Spleen (tissue), 11 donors: ENCODE data around the gene TNS2. TPM values are rescaled to one million over a fixed set of nuclear protein-coding genes. Genes with fewer than 3 reads are reported as not detected.
A peak's percentile ranks its signal among the peaks of the same experiment; 100 is the strongest.

Experiments used
- DNase-seq: peaks from one replicate; pipeline ENCODE4 v3.0.0-alpha.2; 2020
- H3K27ac ChIP-seq, 8 donors: fragments of 200-600 bp; sonication (generic) in 7 of 8; 1 replicate in 4 of 8; 2 replicates in 4 of 8; pipeline versions ENCODE4 v1.5.0 to v1.8.0; 2016 to 2021; ENCODE audit warnings: inconsistent platforms in 4 of 8, mild to moderate bottlenecking in 4 of 8, moderate library complexity in 1 of 8
- H3K27me3 ChIP-seq, 7 donors: fragments of 200-600 bp; sonication (generic) in 6 of 7; replicated peaks in 1 of 7; 1 replicate in 4 of 7; 2 replicates in 3 of 7; pipeline versions ENCODE4 v1.5.0 to v1.8.0; 2016 to 2021; ENCODE audit warnings: inconsistent platforms in 3 of 7, mild to moderate bottlenecking in 1 of 7
- H3K36me3 ChIP-seq, 6 donors: fragments of 200-600 bp; sonication (generic) in 5 of 6; 1 replicate in 4 of 6; 2 replicates in 2 of 6; pipeline versions ENCODE4 v1.5.0 to v1.8.0; 2016 to 2021; ENCODE audit warnings: inconsistent platforms in 2 of 6
- H3K4me1 ChIP-seq, 6 donors: fragments of 200-600 bp; sonication (generic) in 5 of 6; 1 replicate in 3 of 6; 2 replicates in 3 of 6; pipeline versions ENCODE4 v1.5.0 to v1.8.0; 2016 to 2021; ENCODE audit warnings: inconsistent platforms in 3 of 6
- H3K4me3 ChIP-seq, 8 donors: fragments of 200-600 bp; sonication (generic) in 7 of 8; 1 replicate in 4 of 8; 2 replicates in 4 of 8; pipeline versions ENCODE4 v1.5.0 to v1.8.0; 2016 to 2021; ENCODE audit warnings: inconsistent platforms in 4 of 8, mild to moderate bottlenecking in 4 of 8, moderate library complexity in 2 of 8
- H3K9me3 ChIP-seq, 8 donors: fragments of 200-600 bp; sonication (generic) in 7 of 8; 1 replicate in 4 of 8; 2 replicates in 4 of 8; pipeline versions ENCODE4 v1.5.0 to v1.8.0; 2016 to 2021; ENCODE audit warnings: inconsistent platforms in 4 of 8
- POLR2A ChIP-seq, 3 donors: fragments of 450-650 bp; IDR thresholded peaks; one replicate each; pipeline ENCODE4 v1.5.1; 2017; ENCODE audit warnings: antibody characterized with exemption in 3 of 3, mild to moderate bottlenecking in 1 of 3
- POLR2AphosphoS5 ChIP-seq, 3 donors: sonication (generic); formaldehyde crosslinking; IDR thresholded peaks; one replicate each; pipeline ENCODE4 v1.5.1; 2017; ENCODE audit warnings: antibody characterized with exemption in 3 of 3
- WGBS, 5 donors: extraction: QIAGEN DNeasy Blood & Tissue Kit in 3 of 5; methylation state at CpG; one replicate each; pipeline versions ENCODE4 v1.1.5 to v1.1.7; 2013 to 2018; 5-methylcytosine and 5-hydroxymethylcytosine counted together
- intact Hi-C: fragments of 100-400 bp; cut with DNase I; formaldehyde crosslinking; loops from one replicate; pipeline ENCODE4 v1.15.0; 2023; ENCODE audit warnings: low total_unique reads
- polyA plus RNA-seq, 3 donors: library from polyadenylated mRNA; stranded (reverse); fragments of 200-250 nt; gene quantifications; one replicate each; pipeline ENCODE4 v1.2.1, GENCODE V29; 2013
- total RNA-seq, 7 donors: library from RNA; depleted of rRNA in 3 of 7; stranded (reverse); fragments of >200 nt in 3 of 7; fragmentation: NEBNext Ultra II Directional in 4 of 7; extraction: Animal tissue kit (Norgen Biotek cat#: 25700) in 4 of 7; gene quantifications; one replicate each; pipeline versions ENCODE4 v1.1.0 to v1.2.1, GENCODE V29; 2016 to 2021
- TF ChIP-seq, protein P1 (sequence below), 11 experiments: fragments of 200-600 bp in 7 of 11; fragments of 450-650 bp in 4 of 11; sonication (generic) in 4 of 11; IDR thresholded peaks in 8 of 11; conservative IDR thresholded peaks in 3 of 11; 1 replicate in 7 of 11; 2 replicates in 4 of 11; pipeline versions ENCODE4 v1.4.0 to v1.8.0; 2016 to 2021; ENCODE audit warnings: antibody characterized with exemption in 11 of 11, inconsistent platforms in 4 of 11, mild to moderate bottlenecking in 1 of 11
- donor health status: healthy with polysubstance abuse.
- donor health status: DM: no; HTN: no; CAD: no; lungs with moderate emphysema.
- donor health status: DM: no; HTN: no; CAD: no.
- donor health status: Bipolar disorder and iron deficiency.
- donor health status: healthy.
- donor health status: DM: no; HTN: no; CAD: no.
- donor health status: DM: yes; HTN: yes; CAD: no.

TNS2 gene
- total and polyA plus RNA-seq, 10 donors, result 36.6 to 301 (median 162) TPM

DNA sequence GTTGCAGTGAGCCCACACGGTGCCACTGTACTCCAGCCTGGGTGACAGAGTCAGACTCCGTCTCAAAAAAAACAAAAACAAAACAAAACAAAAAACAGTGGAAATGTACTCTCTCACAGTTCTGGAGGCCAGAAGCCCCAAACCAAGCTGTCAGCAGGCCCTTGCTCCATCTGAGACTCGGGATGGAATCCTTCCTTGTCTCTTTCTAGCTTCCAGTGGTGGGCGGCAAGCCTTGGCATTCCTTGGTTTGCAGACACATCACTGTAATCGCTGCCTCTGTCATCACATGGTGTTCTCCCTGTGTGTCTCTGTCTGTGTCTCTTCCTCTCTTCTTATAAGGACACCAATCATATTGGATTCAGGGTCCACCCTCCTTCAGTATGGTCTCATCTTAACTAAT lies 6.4 kb downstream of the TNS2 start:
- WGBS, 5 donors, result 79 to 86% (median 84%) methylated on average over 5 of the region's 5 CpGs
- Histone ChIP-seq H3K36me3 (peaks cover 0 to 84% (median 27%) of the 10 kb centered on the region in 6 donors), H3K27ac (peak overlapping the region in 5 of 8 donors; percentile 8 to 94 (median 89)), H3K27me3 (peaks cover 0 to 11% (median 0%) of the 10 kb centered on the region in 7 donors), H3K4me3 (no peak overlapping the region), H3K9me3 (no peaks in the 10 kb centered on the region), H3K4me1 (peaks cover 21 to 98% (median 51%) of the 10 kb centered on the region in 6 donors)
- intact Hi-C loops, result no loop called here
- peak in 1 of 3 donors; percentile 13 for TF ChIP-seq POLR2AphosphoS5 (IDR thresholded peaks at IDR 0.05)
- TF ChIP-seq, protein P1, sequence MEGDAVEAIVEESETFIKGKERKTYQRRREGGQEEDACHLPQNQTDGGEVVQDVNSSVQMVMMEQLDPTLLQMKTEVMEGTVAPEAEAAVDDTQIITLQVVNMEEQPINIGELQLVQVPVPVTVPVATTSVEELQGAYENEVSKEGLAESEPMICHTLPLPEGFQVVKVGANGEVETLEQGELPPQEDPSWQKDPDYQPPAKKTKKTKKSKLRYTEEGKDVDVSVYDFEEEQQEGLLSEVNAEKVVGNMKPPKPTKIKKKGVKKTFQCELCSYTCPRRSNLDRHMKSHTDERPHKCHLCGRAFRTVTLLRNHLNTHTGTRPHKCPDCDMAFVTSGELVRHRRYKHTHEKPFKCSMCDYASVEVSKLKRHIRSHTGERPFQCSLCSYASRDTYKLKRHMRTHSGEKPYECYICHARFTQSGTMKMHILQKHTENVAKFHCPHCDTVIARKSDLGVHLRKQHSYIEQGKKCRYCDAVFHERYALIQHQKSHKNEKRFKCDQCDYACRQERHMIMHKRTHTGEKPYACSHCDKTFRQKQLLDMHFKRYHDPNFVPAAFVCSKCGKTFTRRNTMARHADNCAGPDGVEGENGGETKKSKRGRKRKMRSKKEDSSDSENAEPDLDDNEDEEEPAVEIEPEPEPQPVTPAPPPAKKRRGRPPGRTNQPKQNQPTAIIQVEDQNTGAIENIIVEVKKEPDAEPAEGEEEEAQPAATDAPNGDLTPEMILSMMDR (IDR thresholded peaks at IDR 0.05 in 8 of 11, conservative IDR thresholded peaks at IDR 0.05 in 3 of 11), result no peak
- no peak for DNase-seq

- TF ChIP-seq, protein P1 (IDR thresholded peaks at IDR 0.05 in 8 of 11, conservative IDR thresholded peaks at IDR 0.05 in 3 of 11), result no peak
- no peak for TF ChIP-seq POLR2A (IDR thresholded peaks at IDR 0.05)
- TF ChIP-seq POLR2AphosphoS5 (IDR thresholded peaks at IDR 0.05), result peak in 1 of 3 donors; percentile 57
- Histone ChIP-seq H3K4me1 (peaks cover 20 to 98% (median 49%) of the 10 kb centered on the region in 6 donors), H3K4me3 (no peak overlapping the region), H3K9me3 (no peaks in the 10 kb centered on the region), H3K27me3 (peaks cover 0 to 11% (median 0%) of the 10 kb centered on the region in 7 donors), H3K36me3 (peaks cover 0 to 89% (median 28%) of the 10 kb centered on the region in 6 donors), H3K27ac (peak overlapping the region in 4 of 8 donors; percentile 30 to 94 (median 89))
- DNase-seq, result no peak
- WGBS, 5 donors, result 90 to 100% (median 92%) methylated on average over 5 to 7 of the region's 7 CpGs
- intact Hi-C loops, result no loop called here
Observed at GRCh38 chr12:53056901-53057300, 7.0 kb downstream of the TNS2 start.

GRCh38 chr12:53057816-53058500 lies 8.1 kb downstream of the TNS2 start:
- DNase-seq, result no peak
- intact Hi-C loops, result no loop called here
- Histone ChIP-seq H3K4me3 (no peak overlapping the region), H3K36me3 (peaks cover 0 to 92% (median 38%) of the 10 kb centered on the region in 6 donors), H3K9me3 (no peaks in the 10 kb centered on the region), H3K27ac (peak overlapping the region in 3 of 8 donors; percentile 30 to 94 (median 79)), H3K4me1 (peaks cover 12 to 97% (median 45%) of the 10 kb centered on the region in 6 donors), H3K27me3 (peaks cover 0 to 11% (median 0%) of the 10 kb centered on the region in 7 donors)
- 85 to 93% (median 90%) methylated on average over 13 of the region's 13 CpGs for WGBS, 5 donors
- TF ChIP-seq POLR2A (IDR thresholded peaks at IDR 0.05) (no peak), POLR2AphosphoS5 (IDR thresholded peaks at IDR 0.05) (peak in 1 of 3 donors; percentile 36)
- TF ChIP-seq, protein P1 (IDR thresholded peaks at IDR 0.05 in 8 of 11, conservative IDR thresholded peaks at IDR 0.05 in 3 of 11), result no peak
